Measurements from ENCODE around the gene GPR55.

- TF ChIP-seq CTCF (IDR thresholded peaks at IDR 0.05; ENCODE audit: low read length): no peak
- TF ChIP-seq EZH2 (optimal IDR thresholded peaks at IDR 0.05; ENCODE audit: low read depth, low read length): no peak
- no peak for TF ChIP-seq EZH2phosphoT487 (IDR thresholded peaks at IDR 0.05; ENCODE audit: low read length)
Measured at GRCh38 chr2:230906471-230907230, 18.4 kb downstream of the GPR55 start.
